ENCODE data around the gene UBE2E2.

DNA sequence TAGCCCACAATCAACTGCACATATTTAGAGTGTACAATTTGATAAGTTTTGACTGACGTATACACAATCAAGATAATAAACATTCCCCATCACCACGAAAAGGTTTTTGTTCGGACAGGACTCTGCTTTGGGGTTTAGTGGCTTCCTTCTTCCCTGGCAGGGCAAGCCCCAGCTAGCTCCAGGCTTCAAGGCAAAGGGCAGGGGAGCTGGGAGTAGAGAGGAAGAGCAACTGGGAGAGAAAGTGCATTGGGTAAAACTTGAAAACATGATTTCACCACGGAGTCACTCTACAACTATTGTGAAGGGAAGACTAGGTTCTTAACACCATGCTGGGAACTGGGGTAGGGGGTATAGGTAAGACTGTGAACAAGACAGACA is 417.5 kb downstream of the UBE2E2 start:
- no peak for TF ChIP-seq CTCF (IDR thresholded peaks at IDR 0.05; ENCODE audit: poor library complexity, severe bottlenecking)
- no peak for TF ChIP-seq POLR2AphosphoS5 (IDR thresholded peaks at IDR 0.05)
- TF ChIP-seq RAD21 (conservative IDR thresholded peaks at IDR 0.05) = no peak
- no peak for TF ChIP-seq EZH2 (IDR thresholded peaks at IDR 0.05; ENCODE audit: borderline replicate concordance, insufficient read depth, low read length, poor library complexity, severe bottlenecking)
- no peak for TF ChIP-seq EP300 (conservative IDR thresholded peaks at IDR 0.05; ENCODE audit: poor library complexity, severe bottlenecking)
- TF ChIP-seq, protein P1, sequence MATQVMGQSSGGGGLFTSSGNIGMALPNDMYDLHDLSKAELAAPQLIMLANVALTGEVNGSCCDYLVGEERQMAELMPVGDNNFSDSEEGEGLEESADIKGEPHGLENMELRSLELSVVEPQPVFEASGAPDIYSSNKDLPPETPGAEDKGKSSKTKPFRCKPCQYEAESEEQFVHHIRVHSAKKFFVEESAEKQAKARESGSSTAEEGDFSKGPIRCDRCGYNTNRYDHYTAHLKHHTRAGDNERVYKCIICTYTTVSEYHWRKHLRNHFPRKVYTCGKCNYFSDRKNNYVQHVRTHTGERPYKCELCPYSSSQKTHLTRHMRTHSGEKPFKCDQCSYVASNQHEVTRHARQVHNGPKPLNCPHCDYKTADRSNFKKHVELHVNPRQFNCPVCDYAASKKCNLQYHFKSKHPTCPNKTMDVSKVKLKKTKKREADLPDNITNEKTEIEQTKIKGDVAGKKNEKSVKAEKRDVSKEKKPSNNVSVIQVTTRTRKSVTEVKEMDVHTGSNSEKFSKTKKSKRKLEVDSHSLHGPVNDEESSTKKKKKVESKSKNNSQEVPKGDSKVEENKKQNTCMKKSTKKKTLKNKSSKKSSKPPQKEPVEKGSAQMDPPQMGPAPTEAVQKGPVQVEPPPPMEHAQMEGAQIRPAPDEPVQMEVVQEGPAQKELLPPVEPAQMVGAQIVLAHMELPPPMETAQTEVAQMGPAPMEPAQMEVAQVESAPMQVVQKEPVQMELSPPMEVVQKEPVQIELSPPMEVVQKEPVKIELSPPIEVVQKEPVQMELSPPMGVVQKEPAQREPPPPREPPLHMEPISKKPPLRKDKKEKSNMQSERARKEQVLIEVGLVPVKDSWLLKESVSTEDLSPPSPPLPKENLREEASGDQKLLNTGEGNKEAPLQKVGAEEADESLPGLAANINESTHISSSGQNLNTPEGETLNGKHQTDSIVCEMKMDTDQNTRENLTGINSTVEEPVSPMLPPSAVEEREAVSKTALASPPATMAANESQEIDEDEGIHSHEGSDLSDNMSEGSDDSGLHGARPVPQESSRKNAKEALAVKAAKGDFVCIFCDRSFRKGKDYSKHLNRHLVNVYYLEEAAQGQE (IDR thresholded peaks at IDR 0.05; ENCODE audit: borderline replicate concordance) = no peak
- TF ChIP-seq MXI1 (conservative IDR thresholded peaks at IDR 0.05; ENCODE audit: poor library complexity, severe bottlenecking) = no peak
- no peak for TF ChIP-seq SMC3 (conservative IDR thresholded peaks at IDR 0.05; ENCODE audit: poor library complexity)
